ENCODE results near the gene ERRFI1. TPM values are rescaled to one million over a fixed set of nuclear protein-coding genes. Genes with fewer than 3 reads are reported as not detected.

Gene ERRFI1
- total RNA-seq, 2 experiments from 2014 or later = not detected

DNA sequence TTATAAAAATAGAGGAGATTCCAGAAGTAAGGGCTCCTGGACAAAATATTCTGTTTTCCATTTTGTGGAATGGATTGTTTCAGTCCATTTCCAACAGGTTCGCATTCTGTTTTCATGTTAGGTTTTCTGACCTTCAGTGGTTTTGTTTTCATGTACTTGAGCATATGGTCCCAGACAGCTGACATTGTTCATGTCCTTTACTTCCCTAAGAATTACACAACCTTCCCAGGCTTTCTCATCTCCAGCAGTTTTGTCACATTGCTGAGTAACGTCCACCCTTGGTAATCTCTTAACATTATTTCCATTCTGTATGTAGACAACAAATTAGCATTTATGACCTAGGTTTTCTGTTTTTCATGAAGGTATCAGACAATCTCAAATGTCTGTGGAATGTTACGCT lies 21.0 kb upstream of the ERRFI1 start:
- no peaks in the 10 kb centered on the region for H3K36me3 ChIP-seq (ENCODE audit: insufficient read depth, low read length)
- no peak for DNase-seq (ENCODE audit: low spot score)
- ChIA-PET POLR2A (no interaction called here), CTCF (ENCODE audit: unreplicated experiment) (no interaction called here)
- H3K9me3 ChIP-seq (ENCODE audit: low read length) = no peaks in the 10 kb centered on the region
- H3K27ac ChIP-seq (ENCODE audit: low read depth, low read length, poor library complexity, severe bottlenecking) = no peak overlapping the region
- no peaks in the 10 kb centered on the region for H4K20me1 ChIP-seq (ENCODE audit: insufficient read depth, low read length)
- no peaks in the 10 kb centered on the region for H3K79me2 ChIP-seq (ENCODE audit: insufficient read depth, low read depth, low read length)
- intact Hi-C loops (cut with micrococcal nuclease; ENCODE audit: unreplicated experiment) = no loop called here
- H2AFZ ChIP-seq (ENCODE audit: low read length) = no peak overlapping the region
- no peak overlapping the region for H3K4me3 ChIP-seq (ENCODE audit: low read depth, low read length, poor library complexity, severe bottlenecking)
- BruUV-seq (replicated peaks) = no TSS peak
- H3K4me2 ChIP-seq (ENCODE audit: low read length) = no peak overlapping the region
- TF ChIP-seq, protein P1, sequence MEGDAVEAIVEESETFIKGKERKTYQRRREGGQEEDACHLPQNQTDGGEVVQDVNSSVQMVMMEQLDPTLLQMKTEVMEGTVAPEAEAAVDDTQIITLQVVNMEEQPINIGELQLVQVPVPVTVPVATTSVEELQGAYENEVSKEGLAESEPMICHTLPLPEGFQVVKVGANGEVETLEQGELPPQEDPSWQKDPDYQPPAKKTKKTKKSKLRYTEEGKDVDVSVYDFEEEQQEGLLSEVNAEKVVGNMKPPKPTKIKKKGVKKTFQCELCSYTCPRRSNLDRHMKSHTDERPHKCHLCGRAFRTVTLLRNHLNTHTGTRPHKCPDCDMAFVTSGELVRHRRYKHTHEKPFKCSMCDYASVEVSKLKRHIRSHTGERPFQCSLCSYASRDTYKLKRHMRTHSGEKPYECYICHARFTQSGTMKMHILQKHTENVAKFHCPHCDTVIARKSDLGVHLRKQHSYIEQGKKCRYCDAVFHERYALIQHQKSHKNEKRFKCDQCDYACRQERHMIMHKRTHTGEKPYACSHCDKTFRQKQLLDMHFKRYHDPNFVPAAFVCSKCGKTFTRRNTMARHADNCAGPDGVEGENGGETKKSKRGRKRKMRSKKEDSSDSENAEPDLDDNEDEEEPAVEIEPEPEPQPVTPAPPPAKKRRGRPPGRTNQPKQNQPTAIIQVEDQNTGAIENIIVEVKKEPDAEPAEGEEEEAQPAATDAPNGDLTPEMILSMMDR (conservative IDR thresholded peaks at IDR 0.05; ENCODE audit: low read length) = no peak
- TF ChIP-seq EZH2phosphoT487 (IDR thresholded peaks at IDR 0.05; ENCODE audit: borderline replicate concordance, low read depth, low read length) = no peak
- H3K9me2 ChIP-seq (ENCODE audit: insufficient read depth, low read length) = no peaks in the 10 kb centered on the region
- no peaks in the 10 kb centered on the region for H3K4me1 ChIP-seq (ENCODE audit: insufficient read depth, low read length, poor library complexity, severe bottlenecking)

- TF ChIP-seq, protein P1 (conservative IDR thresholded peaks at IDR 0.05; ENCODE audit: low read length) = no peak
- TF ChIP-seq EZH2phosphoT487 (IDR thresholded peaks at IDR 0.05; ENCODE audit: borderline replicate concordance, low read depth, low read length) = no peak
- ChIA-PET POLR2A (no interaction called here), CTCF (ENCODE audit: unreplicated experiment) (no interaction called here)
- no peak overlapping the region for H3K27ac ChIP-seq (ENCODE audit: low read depth, low read length, poor library complexity, severe bottlenecking)
- H3K36me3 ChIP-seq (ENCODE audit: insufficient read depth, low read length) = no peaks in the 10 kb centered on the region
- H3K4me2 ChIP-seq (ENCODE audit: low read length) = no peak overlapping the region
- H3K4me1 ChIP-seq (ENCODE audit: insufficient read depth, low read length, poor library complexity, severe bottlenecking) = no peaks in the 10 kb centered on the region
- intact Hi-C loops (cut with micrococcal nuclease; ENCODE audit: unreplicated experiment) = no loop called here
- no TSS peak for BruUV-seq (replicated peaks)
- H4K20me1 ChIP-seq (ENCODE audit: insufficient read depth, low read length) = no peaks in the 10 kb centered on the region
- no peaks in the 10 kb centered on the region for H3K9me2 ChIP-seq (ENCODE audit: insufficient read depth, low read length)
- DNase-seq (ENCODE audit: low spot score) = no peak
- no peak overlapping the region for H2AFZ ChIP-seq (ENCODE audit: low read length)
- no peaks in the 10 kb centered on the region for H3K79me2 ChIP-seq (ENCODE audit: insufficient read depth, low read depth, low read length)
- H3K9me3 ChIP-seq (ENCODE audit: low read length) = no peaks in the 10 kb centered on the region
- H3K4me3 ChIP-seq (ENCODE audit: low read depth, low read length, poor library complexity, severe bottlenecking) = no peak overlapping the region
Measured at GRCh38 chr1:8046391-8046790, 20.3 kb upstream of the ERRFI1 start.

DNA sequence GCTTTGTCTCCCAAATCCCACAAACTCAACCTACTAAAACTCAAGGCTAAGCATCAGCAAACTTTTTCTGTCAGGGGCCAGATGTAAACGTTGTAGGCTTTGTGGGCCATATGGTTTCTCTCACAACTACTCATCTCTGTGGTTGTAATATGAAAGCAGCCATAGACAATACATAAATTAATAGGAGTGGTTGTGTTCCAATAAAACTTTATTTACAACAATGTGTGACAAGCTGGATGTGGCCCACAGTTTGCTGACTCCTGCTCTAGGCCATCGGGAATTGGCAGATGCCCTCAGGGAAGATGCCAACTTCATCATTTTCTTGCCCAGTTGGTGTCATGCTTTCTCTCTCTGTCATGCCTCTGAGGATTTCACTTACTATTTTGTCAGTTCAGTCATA lies 17.5 kb upstream of the ERRFI1 start:
- no peaks in the 10 kb centered on the region for H3K79me2 ChIP-seq (ENCODE audit: insufficient read depth, low read depth, low read length)
- no peak for DNase-seq (ENCODE audit: low spot score)
- H3K27ac ChIP-seq (ENCODE audit: low read depth, low read length, poor library complexity, severe bottlenecking) = no peak overlapping the region
- TF ChIP-seq EZH2phosphoT487 (IDR thresholded peaks at IDR 0.05; ENCODE audit: borderline replicate concordance, low read depth, low read length) = no peak
- TF ChIP-seq, protein P1 (conservative IDR thresholded peaks at IDR 0.05; ENCODE audit: low read length) = no peak
- no peaks in the 10 kb centered on the region for H4K20me1 ChIP-seq (ENCODE audit: insufficient read depth, low read length)
- H3K9me2 ChIP-seq (ENCODE audit: insufficient read depth, low read length) = no peaks in the 10 kb centered on the region
- no peaks in the 10 kb centered on the region for H3K4me1 ChIP-seq (ENCODE audit: insufficient read depth, low read length, poor library complexity, severe bottlenecking)
- no peaks in the 10 kb centered on the region for H3K9me3 ChIP-seq (ENCODE audit: low read length)
- H3K4me3 ChIP-seq (ENCODE audit: low read depth, low read length, poor library complexity, severe bottlenecking) = no peak overlapping the region
- no peak overlapping the region for H2AFZ ChIP-seq (ENCODE audit: low read length)
- H3K36me3 ChIP-seq (ENCODE audit: insufficient read depth, low read length) = no peaks in the 10 kb centered on the region
- H3K4me2 ChIP-seq (ENCODE audit: low read length) = no peak overlapping the region
- ChIA-PET CTCF (ENCODE audit: unreplicated experiment) (no interaction called here), POLR2A (no interaction called here)
- no TSS peak for BruUV-seq (replicated peaks)
- intact Hi-C loops (cut with micrococcal nuclease; ENCODE audit: unreplicated experiment) = no loop called here
